Measurements from ENCODE around the gene SLC6A17. TPM values are rescaled to one million over a fixed set of nuclear protein-coding genes. Genes with fewer than 3 reads are reported as not detected.

The SLC6A17 gene
- total and polyA plus RNA-seq, 9 of the 15 experiments (the other 6 are each of a cell fraction or from before 2014, with no cell fraction given), result not detected

GRCh38 chr1:110120960-110121561, 29.2 kb upstream of the SLC6A17 start (continued):
- TF ChIP-seq, protein P1, sequence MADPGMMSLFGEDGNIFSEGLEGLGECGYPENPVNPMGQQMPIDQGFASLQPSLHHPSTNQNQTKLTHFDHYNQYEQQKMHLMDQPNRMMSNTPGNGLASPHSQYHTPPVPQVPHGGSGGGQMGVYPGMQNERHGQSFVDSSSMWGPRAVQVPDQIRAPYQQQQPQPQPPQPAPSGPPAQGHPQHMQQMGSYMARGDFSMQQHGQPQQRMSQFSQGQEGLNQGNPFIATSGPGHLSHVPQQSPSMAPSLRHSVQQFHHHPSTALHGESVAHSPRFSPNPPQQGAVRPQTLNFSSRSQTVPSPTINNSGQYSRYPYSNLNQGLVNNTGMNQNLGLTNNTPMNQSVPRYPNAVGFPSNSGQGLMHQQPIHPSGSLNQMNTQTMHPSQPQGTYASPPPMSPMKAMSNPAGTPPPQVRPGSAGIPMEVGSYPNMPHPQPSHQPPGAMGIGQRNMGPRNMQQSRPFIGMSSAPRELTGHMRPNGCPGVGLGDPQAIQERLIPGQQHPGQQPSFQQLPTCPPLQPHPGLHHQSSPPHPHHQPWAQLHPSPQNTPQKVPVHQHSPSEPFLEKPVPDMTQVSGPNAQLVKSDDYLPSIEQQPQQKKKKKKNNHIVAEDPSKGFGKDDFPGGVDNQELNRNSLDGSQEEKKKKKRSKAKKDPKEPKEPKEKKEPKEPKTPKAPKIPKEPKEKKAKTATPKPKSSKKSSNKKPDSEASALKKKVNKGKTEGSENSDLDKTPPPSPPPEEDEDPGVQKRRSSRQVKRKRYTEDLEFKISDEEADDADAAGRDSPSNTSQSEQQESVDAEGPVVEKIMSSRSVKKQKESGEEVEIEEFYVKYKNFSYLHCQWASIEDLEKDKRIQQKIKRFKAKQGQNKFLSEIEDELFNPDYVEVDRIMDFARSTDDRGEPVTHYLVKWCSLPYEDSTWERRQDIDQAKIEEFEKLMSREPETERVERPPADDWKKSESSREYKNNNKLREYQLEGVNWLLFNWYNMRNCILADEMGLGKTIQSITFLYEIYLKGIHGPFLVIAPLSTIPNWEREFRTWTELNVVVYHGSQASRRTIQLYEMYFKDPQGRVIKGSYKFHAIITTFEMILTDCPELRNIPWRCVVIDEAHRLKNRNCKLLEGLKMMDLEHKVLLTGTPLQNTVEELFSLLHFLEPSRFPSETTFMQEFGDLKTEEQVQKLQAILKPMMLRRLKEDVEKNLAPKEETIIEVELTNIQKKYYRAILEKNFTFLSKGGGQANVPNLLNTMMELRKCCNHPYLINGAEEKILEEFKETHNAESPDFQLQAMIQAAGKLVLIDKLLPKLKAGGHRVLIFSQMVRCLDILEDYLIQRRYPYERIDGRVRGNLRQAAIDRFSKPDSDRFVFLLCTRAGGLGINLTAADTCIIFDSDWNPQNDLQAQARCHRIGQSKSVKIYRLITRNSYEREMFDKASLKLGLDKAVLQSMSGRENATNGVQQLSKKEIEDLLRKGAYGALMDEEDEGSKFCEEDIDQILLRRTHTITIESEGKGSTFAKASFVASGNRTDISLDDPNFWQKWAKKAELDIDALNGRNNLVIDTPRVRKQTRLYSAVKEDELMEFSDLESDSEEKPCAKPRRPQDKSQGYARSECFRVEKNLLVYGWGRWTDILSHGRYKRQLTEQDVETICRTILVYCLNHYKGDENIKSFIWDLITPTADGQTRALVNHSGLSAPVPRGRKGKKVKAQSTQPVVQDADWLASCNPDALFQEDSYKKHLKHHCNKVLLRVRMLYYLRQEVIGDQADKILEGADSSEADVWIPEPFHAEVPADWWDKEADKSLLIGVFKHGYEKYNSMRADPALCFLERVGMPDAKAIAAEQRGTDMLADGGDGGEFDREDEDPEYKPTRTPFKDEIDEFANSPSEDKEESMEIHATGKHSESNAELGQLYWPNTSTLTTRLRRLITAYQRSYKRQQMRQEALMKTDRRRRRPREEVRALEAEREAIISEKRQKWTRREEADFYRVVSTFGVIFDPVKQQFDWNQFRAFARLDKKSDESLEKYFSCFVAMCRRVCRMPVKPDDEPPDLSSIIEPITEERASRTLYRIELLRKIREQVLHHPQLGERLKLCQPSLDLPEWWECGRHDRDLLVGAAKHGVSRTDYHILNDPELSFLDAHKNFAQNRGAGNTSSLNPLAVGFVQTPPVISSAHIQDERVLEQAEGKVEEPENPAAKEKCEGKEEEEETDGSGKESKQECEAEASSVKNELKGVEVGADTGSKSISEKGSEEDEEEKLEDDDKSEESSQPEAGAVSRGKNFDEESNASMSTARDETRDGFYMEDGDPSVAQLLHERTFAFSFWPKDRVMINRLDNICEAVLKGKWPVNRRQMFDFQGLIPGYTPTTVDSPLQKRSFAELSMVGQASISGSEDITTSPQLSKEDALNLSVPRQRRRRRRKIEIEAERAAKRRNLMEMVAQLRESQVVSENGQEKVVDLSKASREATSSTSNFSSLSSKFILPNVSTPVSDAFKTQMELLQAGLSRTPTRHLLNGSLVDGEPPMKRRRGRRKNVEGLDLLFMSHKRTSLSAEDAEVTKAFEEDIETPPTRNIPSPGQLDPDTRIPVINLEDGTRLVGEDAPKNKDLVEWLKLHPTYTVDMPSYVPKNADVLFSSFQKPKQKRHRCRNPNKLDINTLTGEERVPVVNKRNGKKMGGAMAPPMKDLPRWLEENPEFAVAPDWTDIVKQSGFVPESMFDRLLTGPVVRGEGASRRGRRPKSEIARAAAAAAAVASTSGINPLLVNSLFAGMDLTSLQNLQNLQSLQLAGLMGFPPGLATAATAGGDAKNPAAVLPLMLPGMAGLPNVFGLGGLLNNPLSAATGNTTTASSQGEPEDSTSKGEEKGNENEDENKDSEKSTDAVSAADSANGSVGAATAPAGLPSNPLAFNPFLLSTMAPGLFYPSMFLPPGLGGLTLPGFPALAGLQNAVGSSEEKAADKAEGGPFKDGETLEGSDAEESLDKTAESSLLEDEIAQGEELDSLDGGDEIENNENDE (IDR thresholded peaks at IDR 0.05; ENCODE audit: low read depth, low read length), result no peak
- TF ChIP-seq ZNF12 (CRISPR knock-in tag; IDR thresholded peaks at IDR 0.05) (no peak), SIN3B (IDR thresholded peaks at IDR 0.05; ENCODE audit: low read depth) (no peak), RBFOX2 (IDR thresholded peaks at IDR 0.05; ENCODE audit: low read depth, low read length) (no peak)

Measured in K562 (cell line).